HepG2 (cell line): ENCODE results near the gene KXD1. TPM values are rescaled to one million over a fixed set of nuclear protein-coding genes. Genes with fewer than 3 reads are reported as not detected.
A peak's percentile ranks its signal among the peaks of the same experiment; 100 is the strongest.

Experiments
- ARNT2 ChIP-seq: sonication (generic); formaldehyde crosslinking; IDR thresholded peaks from 2 replicates; pipeline ENCODE4 v1.8.0; 2022; ENCODE audit warnings: mild to moderate bottlenecking, low read depth, missing genetic modification reagents, moderate library complexity
- CREB1 ChIP-seq, 2 experiments: fragments of 450-650 bp in 1 of 2; IDR thresholded peaks; 2 replicates each; pipeline ENCODE4 v1.6.1; 2016 to 2017; ENCODE audit warnings: control low read depth in 1 of 2, mild to moderate bottlenecking in 1 of 2, missing compliant biosample characterization in 1 of 2, missing genetic modification characterization in 1 of 2
- KDM2A ChIP-seq: sonication (generic); formaldehyde crosslinking; IDR thresholded peaks from 2 replicates; pipeline ENCODE4 v1.4.0; 2020; ENCODE audit warnings: low read depth, missing genetic modification reagents, borderline replicate concordance
- MLLT10 ChIP-seq: sonication (generic); formaldehyde crosslinking; IDR thresholded peaks from 2 replicates; pipeline ENCODE4 v1.4.0; 2020; ENCODE audit warnings: missing genetic modification reagents
- NONO ChIP-seq, 2 experiments: fragments of 450-650 bp in 1 of 2; sonication (generic) in 1 of 2; formaldehyde crosslinking in 1 of 2; IDR thresholded peaks in 1 of 2; conservative IDR thresholded peaks in 1 of 2; 2 replicates each; pipeline versions ENCODE4 v1.6.1 to v1.8.0; 2017 to 2022; ENCODE audit warnings: mild to moderate bottlenecking in 1 of 2, missing genetic modification reagents in 1 of 2, moderate library complexity in 1 of 2
- RCOR2 ChIP-seq: IDR thresholded peaks from 2 replicates; pipeline ENCODE4 v1.6.1; 2016; ENCODE audit warnings: missing biosample characterization, missing genetic modification reagents
- RXRA ChIP-seq: sonication (generic); formaldehyde crosslinking; IDR thresholded peaks from 2 replicates; pipeline ENCODE4 v1.5.1; 2020; ENCODE audit warnings: missing genetic modification reagents
- SIN3A ChIP-seq: IDR thresholded peaks from 2 replicates; pipeline ENCODE4 v1.6.1; 2011; ENCODE audit warnings: low read depth, mild to moderate bottlenecking, control low read depth, low read length, borderline replicate concordance
- THAP11 ChIP-seq: IDR thresholded peaks from 2 replicates; pipeline ENCODE4 v1.6.1; 2016; ENCODE audit warnings: missing biosample characterization, missing genetic modification reagents
- ZNF24 ChIP-seq: fragments of 450-650 bp; IDR thresholded peaks from 2 replicates; pipeline ENCODE4 v1.6.1; 2017; ENCODE audit warnings: antibody characterized with exemption, mild to moderate bottlenecking
- polyA plus RNA-seq, 8 experiments: library from polyadenylated mRNA; depleted of rRNA in 3 of 8; stranded (reverse) in 7 of 8; unstranded in 1 of 8; fragments of >200 nt; fragmentation: Illumina TruSeq in 4 of 8; extraction: Trizol in 4 of 8; gene quantifications; 2 replicates each; pipeline versions ENCODE4 v1.2.1 to v1.2.3, GENCODE V29; 2011 to 2016; ENCODE audit warnings: low read depth in 4 of 8, missing spikeins in 1 of 8, mixed read lengths in 1 of 8; ENCODE audit not compliant: insufficient read depth in 1 of 8
- total RNA-seq, 5 experiments: library from RNA; depleted of rRNA; stranded (reverse); fragments of >200 nt; fragmentation: Illumina TruSeq; extraction: Trizol; gene quantifications; 2 replicates each; pipeline ENCODE4 v1.2.3, GENCODE V29; 2016; ENCODE audit warnings: low read depth in 1 of 5
- TF ChIP-seq, protein P1 (sequence below): sonication (generic); formaldehyde crosslinking; IDR thresholded peaks from 2 replicates; pipeline ENCODE4 v1.4.0; 2020; ENCODE audit warnings: missing genetic modification reagents
- TF ChIP-seq, protein P2 (sequence below): sonication (generic); formaldehyde crosslinking; IDR thresholded peaks from 2 replicates; pipeline ENCODE4 v1.4.0; 2020; ENCODE audit warnings: mild to moderate bottlenecking, low read depth, missing genetic modification reagents
- TF ChIP-seq, protein P3 (sequence below): sonication (generic); formaldehyde crosslinking; conservative IDR thresholded peaks from 2 replicates; pipeline ENCODE4 v1.4.0; 2020; ENCODE audit warnings: missing genetic modification reagents
- TF ChIP-seq, protein P4 (sequence below): sonication (generic); formaldehyde crosslinking; IDR thresholded peaks from 2 replicates; pipeline ENCODE4 v1.4.0; 2020; ENCODE audit warnings: missing genetic modification reagents, mild to moderate bottlenecking, borderline replicate concordance
- TF ChIP-seq, protein P5 (sequence below): sonication (generic); formaldehyde crosslinking; IDR thresholded peaks from 2 replicates; pipeline ENCODE4 v1.4.0; 2020; ENCODE audit warnings: mild to moderate bottlenecking, missing genetic modification reagents

The KXD1 gene
- total and polyA plus RNA-seq, 2 of the 13 experiments (the other 11 are each of a cell fraction or from before 2014, with no cell fraction given): 44.6 to 143 TPM

- no peak for TF ChIP-seq CREB1 (IDR thresholded peaks at IDR 0.05)
- TF ChIP-seq CREB1 (CRISPR knock-in tag; IDR thresholded peaks at IDR 0.05): peak; percentile 14; the same call in 1 of the 2 replicates
- TF ChIP-seq, protein P1, sequence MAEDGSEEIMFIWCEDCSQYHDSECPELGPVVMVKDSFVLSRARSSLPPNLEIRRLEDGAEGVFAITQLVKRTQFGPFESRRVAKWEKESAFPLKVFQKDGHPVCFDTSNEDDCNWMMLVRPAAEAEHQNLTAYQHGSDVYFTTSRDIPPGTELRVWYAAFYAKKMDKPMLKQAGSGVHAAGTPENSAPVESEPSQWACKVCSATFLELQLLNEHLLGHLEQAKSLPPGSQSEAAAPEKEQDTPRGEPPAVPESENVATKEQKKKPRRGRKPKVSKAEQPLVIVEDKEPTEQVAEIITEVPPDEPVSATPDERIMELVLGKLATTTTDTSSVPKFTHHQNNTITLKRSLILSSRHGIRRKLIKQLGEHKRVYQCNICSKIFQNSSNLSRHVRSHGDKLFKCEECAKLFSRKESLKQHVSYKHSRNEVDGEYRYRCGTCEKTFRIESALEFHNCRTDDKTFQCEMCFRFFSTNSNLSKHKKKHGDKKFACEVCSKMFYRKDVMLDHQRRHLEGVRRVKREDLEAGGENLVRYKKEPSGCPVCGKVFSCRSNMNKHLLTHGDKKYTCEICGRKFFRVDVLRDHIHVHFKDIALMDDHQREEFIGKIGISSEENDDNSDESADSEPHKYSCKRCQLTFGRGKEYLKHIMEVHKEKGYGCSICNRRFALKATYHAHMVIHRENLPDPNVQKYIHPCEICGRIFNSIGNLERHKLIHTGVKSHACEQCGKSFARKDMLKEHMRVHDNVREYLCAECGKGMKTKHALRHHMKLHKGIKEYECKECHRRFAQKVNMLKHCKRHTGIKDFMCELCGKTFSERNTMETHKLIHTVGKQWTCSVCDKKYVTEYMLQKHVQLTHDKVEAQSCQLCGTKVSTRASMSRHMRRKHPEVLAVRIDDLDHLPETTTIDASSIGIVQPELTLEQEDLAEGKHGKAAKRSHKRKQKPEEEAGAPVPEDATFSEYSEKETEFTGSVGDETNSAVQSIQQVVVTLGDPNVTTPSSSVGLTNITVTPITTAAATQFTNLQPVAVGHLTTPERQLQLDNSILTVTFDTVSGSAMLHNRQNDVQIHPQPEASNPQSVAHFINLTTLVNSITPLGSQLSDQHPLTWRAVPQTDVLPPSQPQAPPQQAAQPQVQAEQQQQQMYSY (CRISPR knock-in tag): no peak
- peak; percentile 13; the same call in 1 of the 2 replicates for TF ChIP-seq THAP11
- 0 out of 2 replicates have a peak, but pooled peaks have one; percentile 15 for TF ChIP-seq KDM2A (CRISPR knock-in tag)
- TF ChIP-seq RXRA (CRISPR knock-in tag): peak; percentile 68; the same call in 1 of the 2 replicates
- TF ChIP-seq, protein P2, sequence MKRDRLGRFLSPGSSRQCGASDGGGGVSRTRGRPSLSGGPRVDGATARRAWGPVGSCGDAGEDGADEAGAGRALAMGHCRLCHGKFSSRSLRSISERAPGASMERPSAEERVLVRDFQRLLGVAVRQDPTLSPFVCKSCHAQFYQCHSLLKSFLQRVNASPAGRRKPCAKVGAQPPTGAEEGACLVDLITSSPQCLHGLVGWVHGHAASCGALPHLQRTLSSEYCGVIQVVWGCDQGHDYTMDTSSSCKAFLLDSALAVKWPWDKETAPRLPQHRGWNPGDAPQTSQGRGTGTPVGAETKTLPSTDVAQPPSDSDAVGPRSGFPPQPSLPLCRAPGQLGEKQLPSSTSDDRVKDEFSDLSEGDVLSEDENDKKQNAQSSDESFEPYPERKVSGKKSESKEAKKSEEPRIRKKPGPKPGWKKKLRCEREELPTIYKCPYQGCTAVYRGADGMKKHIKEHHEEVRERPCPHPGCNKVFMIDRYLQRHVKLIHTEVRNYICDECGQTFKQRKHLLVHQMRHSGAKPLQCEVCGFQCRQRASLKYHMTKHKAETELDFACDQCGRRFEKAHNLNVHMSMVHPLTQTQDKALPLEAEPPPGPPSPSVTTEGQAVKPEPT (CRISPR knock-in tag): no peak
- peak; percentile 47; the same call in 1 of the 2 replicates for TF ChIP-seq SIN3A
- TF ChIP-seq RCOR2: no peak
- TF ChIP-seq MLLT10: no peak
- TF ChIP-seq, protein P3, sequence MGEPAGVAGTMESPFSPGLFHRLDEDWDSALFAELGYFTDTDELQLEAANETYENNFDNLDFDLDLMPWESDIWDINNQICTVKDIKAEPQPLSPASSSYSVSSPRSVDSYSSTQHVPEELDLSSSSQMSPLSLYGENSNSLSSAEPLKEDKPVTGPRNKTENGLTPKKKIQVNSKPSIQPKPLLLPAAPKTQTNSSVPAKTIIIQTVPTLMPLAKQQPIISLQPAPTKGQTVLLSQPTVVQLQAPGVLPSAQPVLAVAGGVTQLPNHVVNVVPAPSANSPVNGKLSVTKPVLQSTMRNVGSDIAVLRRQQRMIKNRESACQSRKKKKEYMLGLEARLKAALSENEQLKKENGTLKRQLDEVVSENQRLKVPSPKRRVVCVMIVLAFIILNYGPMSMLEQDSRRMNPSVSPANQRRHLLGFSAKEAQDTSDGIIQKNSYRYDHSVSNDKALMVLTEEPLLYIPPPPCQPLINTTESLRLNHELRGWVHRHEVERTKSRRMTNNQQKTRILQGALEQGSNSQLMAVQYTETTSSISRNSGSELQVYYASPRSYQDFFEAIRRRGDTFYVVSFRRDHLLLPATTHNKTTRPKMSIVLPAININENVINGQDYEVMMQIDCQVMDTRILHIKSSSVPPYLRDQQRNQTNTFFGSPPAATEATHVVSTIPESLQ (CRISPR knock-in tag): no peak
- TF ChIP-seq, protein P4, sequence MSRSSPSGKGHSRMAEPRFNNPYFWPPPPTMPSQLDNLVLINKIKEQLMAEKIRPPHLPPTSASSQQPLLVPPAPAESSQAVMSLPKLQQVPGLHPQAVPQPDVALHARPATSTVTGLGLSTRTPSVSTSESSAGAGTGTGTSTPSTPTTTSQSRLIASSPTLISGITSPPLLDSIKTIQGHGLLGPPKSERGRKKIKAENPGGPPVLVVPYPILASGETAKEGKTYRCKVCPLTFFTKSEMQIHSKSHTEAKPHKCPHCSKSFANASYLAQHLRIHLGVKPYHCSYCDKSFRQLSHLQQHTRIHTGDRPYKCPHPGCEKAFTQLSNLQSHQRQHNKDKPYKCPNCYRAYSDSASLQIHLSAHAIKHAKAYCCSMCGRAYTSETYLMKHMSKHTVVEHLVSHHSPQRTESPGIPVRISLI: peak; percentile 95
- TF ChIP-seq, protein P5, sequence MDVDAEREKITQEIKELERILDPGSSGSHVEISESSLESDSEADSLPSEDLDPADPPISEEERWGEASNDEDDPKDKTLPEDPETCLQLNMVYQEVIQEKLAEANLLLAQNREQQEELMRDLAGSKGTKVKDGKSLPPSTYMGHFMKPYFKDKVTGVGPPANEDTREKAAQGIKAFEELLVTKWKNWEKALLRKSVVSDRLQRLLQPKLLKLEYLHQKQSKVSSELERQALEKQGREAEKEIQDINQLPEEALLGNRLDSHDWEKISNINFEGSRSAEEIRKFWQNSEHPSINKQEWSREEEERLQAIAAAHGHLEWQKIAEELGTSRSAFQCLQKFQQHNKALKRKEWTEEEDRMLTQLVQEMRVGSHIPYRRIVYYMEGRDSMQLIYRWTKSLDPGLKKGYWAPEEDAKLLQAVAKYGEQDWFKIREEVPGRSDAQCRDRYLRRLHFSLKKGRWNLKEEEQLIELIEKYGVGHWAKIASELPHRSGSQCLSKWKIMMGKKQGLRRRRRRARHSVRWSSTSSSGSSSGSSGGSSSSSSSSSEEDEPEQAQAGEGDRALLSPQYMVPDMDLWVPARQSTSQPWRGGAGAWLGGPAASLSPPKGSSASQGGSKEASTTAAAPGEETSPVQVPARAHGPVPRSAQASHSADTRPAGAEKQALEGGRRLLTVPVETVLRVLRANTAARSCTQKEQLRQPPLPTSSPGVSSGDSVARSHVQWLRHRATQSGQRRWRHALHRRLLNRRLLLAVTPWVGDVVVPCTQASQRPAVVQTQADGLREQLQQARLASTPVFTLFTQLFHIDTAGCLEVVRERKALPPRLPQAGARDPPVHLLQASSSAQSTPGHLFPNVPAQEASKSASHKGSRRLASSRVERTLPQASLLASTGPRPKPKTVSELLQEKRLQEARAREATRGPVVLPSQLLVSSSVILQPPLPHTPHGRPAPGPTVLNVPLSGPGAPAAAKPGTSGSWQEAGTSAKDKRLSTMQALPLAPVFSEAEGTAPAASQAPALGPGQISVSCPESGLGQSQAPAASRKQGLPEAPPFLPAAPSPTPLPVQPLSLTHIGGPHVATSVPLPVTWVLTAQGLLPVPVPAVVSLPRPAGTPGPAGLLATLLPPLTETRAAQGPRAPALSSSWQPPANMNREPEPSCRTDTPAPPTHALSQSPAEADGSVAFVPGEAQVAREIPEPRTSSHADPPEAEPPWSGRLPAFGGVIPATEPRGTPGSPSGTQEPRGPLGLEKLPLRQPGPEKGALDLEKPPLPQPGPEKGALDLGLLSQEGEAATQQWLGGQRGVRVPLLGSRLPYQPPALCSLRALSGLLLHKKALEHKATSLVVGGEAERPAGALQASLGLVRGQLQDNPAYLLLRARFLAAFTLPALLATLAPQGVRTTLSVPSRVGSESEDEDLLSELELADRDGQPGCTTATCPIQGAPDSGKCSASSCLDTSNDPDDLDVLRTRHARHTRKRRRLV: no peak
- no peak for TF ChIP-seq ARNT2
- no peak for TF ChIP-seq ZNF24
- no peak for TF ChIP-seq NONO (IDR thresholded peaks at IDR 0.05)
- TF ChIP-seq NONO (CRISPR knock-in tag; conservative IDR thresholded peaks at IDR 0.05): no peak
These were observed 39.0 kb upstream of the KXD1 start (continued) for GRCh38 chr19:18518639-18519038.
